A673 (cell line): ENCODE data around the gene GATA5. TPM values are rescaled to one million over a fixed set of nuclear protein-coding genes. Genes with fewer than 3 reads are reported as not detected.

Experiments used
- BruUV-seq: library from RNA; stranded (reverse); fragments of 400-500 nt; replicated peaks from 2 replicates; lab custom pipeline; 2021; lab: Mats Ljungman, UMichigan
- CTCF ChIA-PET: fragments of 300-600 bp; sonication (Branson Sonifier 250); formaldehyde crosslinking; loops from one replicate; lab custom pipeline; 2022; ENCODE audit warnings: antibody characterized with exemption; lab: Charles Lee
- POLR2A ChIA-PET: fragments of 300-600 bp; sonication (Branson Sonifier 250); formaldehyde crosslinking; loops from one replicate; lab custom pipeline; 2022; ENCODE audit warnings: antibody characterized with exemption; ENCODE audit not compliant: low non-redundant PET; lab: Charles Lee
- DNase-seq: peaks from one replicate; pipeline ENCODE4 v3.0.0-alpha.2; 2015; ENCODE audit warnings: low spot score
- H3K27ac ChIP-seq: fragments of 200-600 bp; sonication (generic); 2 replicates; pipeline ENCODE4 v1.5.1; 2016; ENCODE audit warnings: mixed run types, low read depth, mild to moderate bottlenecking, mixed read lengths, antibody characterized with exemption, low read length; ENCODE audit not compliant: poor library complexity, severe bottlenecking
- H3K27me3 ChIP-seq: fragments of 200-600 bp; sonication (generic); replicated peaks from 2 replicates; pipeline ENCODE4 v1.6.1; 2017; ENCODE audit warnings: mixed run types, low read depth, mild to moderate bottlenecking, mixed read lengths, antibody characterized with exemption, low read length; ENCODE audit not compliant: insufficient read depth, poor library complexity
- H3K36me3 ChIP-seq: fragments of 200-600 bp; sonication (generic); 2 replicates; pipeline ENCODE4 v1.6.1; 2016; ENCODE audit warnings: mixed run types, mild to moderate bottlenecking, mixed read lengths, antibody characterized with exemption, low read length; ENCODE audit not compliant: insufficient read depth, poor library complexity, severe bottlenecking
- H3K4me1 ChIP-seq: fragments of 200-600 bp; sonication (generic); 2 replicates; pipeline ENCODE4 v1.6.1; 2017; ENCODE audit warnings: mixed run types, mild to moderate bottlenecking, mixed read lengths, antibody characterized with exemption, low read length; ENCODE audit not compliant: insufficient read depth, poor library complexity, severe bottlenecking
- H3K4me3 ChIP-seq: fragments of 200-600 bp; sonication (generic); 2 replicates; pipeline ENCODE4 v1.5.1; 2016; ENCODE audit warnings: low read depth, mixed run types, mild to moderate bottlenecking, mixed read lengths, low read length; ENCODE audit not compliant: poor library complexity, severe bottlenecking
- H3K9me3 ChIP-seq: fragments of 200-600 bp; sonication (generic); 2 replicates; pipeline ENCODE4 v1.6.1; 2016; ENCODE audit warnings: mixed run types, low read depth, mild to moderate bottlenecking, mixed read lengths, antibody characterized with exemption, low read length; ENCODE audit not compliant: poor library complexity, severe bottlenecking
- CTCF ChIP-seq: fragments of 300-800, 200-600 bp; sonication (generic); conservative IDR thresholded peaks from 2 replicates; pipeline ENCODE4 v1.5.1; 2017; ENCODE audit warnings: low read depth, mild to moderate bottlenecking, antibody characterized with exemption, low read length, moderate library complexity, mixed read lengths
- EZH2 ChIP-seq: fragments of 200-600 bp; sonication (generic); IDR thresholded peaks from 2 replicates; pipeline ENCODE4 v1.6.1; 2017; ENCODE audit warnings: borderline replicate concordance, low read depth, mild to moderate bottlenecking, mixed read lengths, antibody characterized with exemption, low read length; ENCODE audit not compliant: poor library complexity, severe bottlenecking
- intact Hi-C: fragments of 100-400 bp; cut with micrococcal nuclease; formaldehyde crosslinking; loops from one replicate; pipeline ENCODE4 v1.10.0; 2022; ENCODE audit not compliant: unreplicated experiment
- total RNA-seq: library from RNA; stranded (reverse); gene quantifications from 2 replicates; pipeline ENCODE4 v1.2.3, GENCODE V29; 2021

GATA5 gene
- total RNA-seq, 1 experiment from 2014 or later: not detected

- no TSS peak for BruUV-seq
- no peaks in the 10 kb centered on the region for H3K4me1 ChIP-seq
- intact Hi-C loops: no loop called here
- H3K9me3 ChIP-seq: no peaks in the 10 kb centered on the region
- ChIA-PET POLR2A (no interaction called here), CTCF (no interaction called here)
- peaks cover 96% of the 10 kb centered on the region for H3K27me3 ChIP-seq
- H3K36me3 ChIP-seq: no peaks in the 10 kb centered on the region
- TF ChIP-seq EZH2 (no peak), CTCF (no peak)
- DNase-seq: no peak
- H3K4me3 ChIP-seq: no peak overlapping the region
- H3K27ac ChIP-seq: no peak overlapping the region
Measured at GRCh38 chr20:62474604-62475026, 1.2 kb downstream of the GATA5 start.

DNA sequence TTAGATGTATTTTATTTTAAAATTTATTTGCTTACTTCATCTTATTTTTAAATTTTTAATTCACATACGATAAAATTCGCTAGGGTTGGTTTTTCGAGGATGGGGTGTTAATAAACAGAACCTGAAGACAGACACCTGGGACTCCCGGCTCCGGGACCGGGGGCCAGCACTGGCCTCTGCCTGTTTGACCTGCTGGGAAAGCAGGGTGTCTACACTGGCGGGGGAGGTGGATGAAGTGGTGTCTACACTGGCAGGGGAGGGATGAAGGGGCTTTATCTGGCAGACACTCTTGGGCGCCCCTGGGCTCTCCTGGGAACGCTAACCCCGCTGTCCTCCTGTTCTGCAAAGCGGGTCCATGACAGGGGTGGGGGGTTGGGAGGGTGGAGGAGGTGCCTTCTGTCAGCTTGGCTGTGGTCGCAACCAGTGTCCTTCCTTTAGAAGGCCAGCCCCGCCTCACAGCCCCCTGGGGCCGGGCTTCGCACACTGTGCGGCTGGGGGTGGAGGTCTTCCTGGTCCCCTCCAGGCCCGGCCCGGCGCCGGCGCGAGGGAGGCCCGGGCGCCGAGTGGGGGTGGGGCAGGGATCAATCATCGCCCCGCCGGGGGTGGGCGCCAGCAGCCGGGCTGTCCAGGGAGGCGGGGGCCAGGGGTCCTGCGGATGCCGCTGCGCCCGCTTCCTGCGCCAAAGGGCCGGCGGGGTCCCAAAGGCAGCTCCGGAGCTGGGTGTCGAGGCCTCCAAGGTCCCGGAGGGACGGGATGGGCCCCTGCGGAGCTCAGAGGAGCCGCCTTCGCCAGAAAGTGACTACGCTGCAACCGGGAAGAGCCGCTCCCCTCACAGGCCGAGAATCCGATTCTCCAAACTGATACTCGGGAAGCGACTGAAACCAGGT is 1.8 kb downstream of the GATA5 start:
- no TSS peak for BruUV-seq
- Histone ChIP-seq H3K4me1 (no peaks in the 10 kb centered on the region), H3K27me3 (peaks cover 96% of the 10 kb centered on the region), H3K36me3 (no peaks in the 10 kb centered on the region), H3K4me3 (no peak overlapping the region), H3K27ac (no peak overlapping the region), H3K9me3 (no peaks in the 10 kb centered on the region)
- TF ChIP-seq EZH2: no peak
- TF ChIP-seq CTCF: no peak
- ChIA-PET POLR2A (no interaction called here), CTCF (no interaction called here)
- no peak for DNase-seq
- intact Hi-C loops: no loop called here

DNA sequence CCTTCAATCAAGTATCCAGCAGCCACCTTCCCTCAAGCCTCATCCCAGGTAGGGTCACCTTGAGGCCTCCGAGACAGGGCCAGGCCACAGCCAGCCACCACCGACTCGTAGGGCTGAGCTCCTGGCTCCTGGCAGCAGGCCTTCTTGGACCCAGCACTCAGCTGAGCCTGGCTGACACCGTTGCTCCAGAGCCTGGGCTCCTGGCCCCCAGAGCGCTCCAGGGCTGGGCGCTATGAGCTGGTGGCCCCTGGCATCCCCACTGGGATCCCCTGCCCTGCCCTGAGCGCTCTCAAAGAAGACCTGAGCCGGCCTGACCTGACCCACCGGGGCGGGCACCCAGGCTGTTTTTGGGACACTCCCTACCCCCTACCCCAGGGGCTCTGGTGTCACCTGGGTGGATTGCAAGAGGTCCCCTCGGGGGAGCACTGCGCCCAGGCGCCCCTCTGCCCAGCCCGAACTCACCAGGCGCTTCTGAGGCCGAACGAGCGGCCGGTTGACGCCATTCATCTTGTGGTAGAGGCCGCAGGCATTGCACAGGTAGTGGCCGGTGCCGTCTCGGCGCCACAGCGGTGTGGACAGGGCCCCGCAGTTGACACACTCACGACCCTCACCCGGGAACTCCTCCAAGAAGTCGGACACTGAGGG is 2.7 kb downstream of the GATA5 start:
- Histone ChIP-seq H3K27me3 (peaks cover 96% of the 10 kb centered on the region), H3K4me3 (no peak overlapping the region), H3K27ac (no peak overlapping the region), H3K9me3 (no peaks in the 10 kb centered on the region), H3K36me3 (no peaks in the 10 kb centered on the region), H3K4me1 (no peaks in the 10 kb centered on the region)
- BruUV-seq: no TSS peak
- no peak for TF ChIP-seq EZH2
- no peak for TF ChIP-seq CTCF
- no peak for DNase-seq
- CTCF ChIA-PET: no interaction called here
- POLR2A ChIA-PET: no interaction called here
- intact Hi-C loops: no loop called here
